Effector memory CD4-positive, alpha-beta T cell (primary cell): ENCODE data around the gene PTPRZ1.

Experiments
- DNase-seq, 3 donors: peaks; one replicate each; pipeline ENCODE4 v3.0.0-alpha.2; 2020
- H3K27ac ChIP-seq: 2 replicates; pipeline ENCODE4 v1.7.0; 2013; ENCODE audit warnings: mild to moderate bottlenecking, low read length, moderate library complexity; ENCODE audit not compliant: insufficient read depth, poor library complexity, severe bottlenecking
- H3K27me3 ChIP-seq: replicated peaks from 2 replicates; pipeline ENCODE4 v1.7.0; 2013; ENCODE audit warnings: mild to moderate bottlenecking, low read length; ENCODE audit not compliant: insufficient read depth, control insufficient read depth, poor library complexity, severe bottlenecking
- H3K36me3 ChIP-seq: 2 replicates; pipeline ENCODE4 v1.7.0; 2013; ENCODE audit warnings: mild to moderate bottlenecking, low read length, moderate library complexity; ENCODE audit not compliant: control insufficient read depth, insufficient read depth
- H3K4me1 ChIP-seq: 2 replicates; pipeline ENCODE4 v1.7.0; 2013; ENCODE audit warnings: low read length, mild to moderate bottlenecking; ENCODE audit not compliant: control insufficient read depth, insufficient read depth, poor library complexity, severe bottlenecking
- H3K4me3 ChIP-seq: 2 replicates; pipeline ENCODE4 v1.7.0; 2013; ENCODE audit warnings: low read length, low read depth, mild to moderate bottlenecking; ENCODE audit not compliant: insufficient read depth, poor library complexity, severe bottlenecking
- H3K9me3 ChIP-seq: 2 replicates; pipeline ENCODE4 v1.7.0; 2013; ENCODE audit warnings: mild to moderate bottlenecking, low read length, moderate library complexity; ENCODE audit not compliant: control insufficient read depth

PTPRZ1 gene

DNA sequence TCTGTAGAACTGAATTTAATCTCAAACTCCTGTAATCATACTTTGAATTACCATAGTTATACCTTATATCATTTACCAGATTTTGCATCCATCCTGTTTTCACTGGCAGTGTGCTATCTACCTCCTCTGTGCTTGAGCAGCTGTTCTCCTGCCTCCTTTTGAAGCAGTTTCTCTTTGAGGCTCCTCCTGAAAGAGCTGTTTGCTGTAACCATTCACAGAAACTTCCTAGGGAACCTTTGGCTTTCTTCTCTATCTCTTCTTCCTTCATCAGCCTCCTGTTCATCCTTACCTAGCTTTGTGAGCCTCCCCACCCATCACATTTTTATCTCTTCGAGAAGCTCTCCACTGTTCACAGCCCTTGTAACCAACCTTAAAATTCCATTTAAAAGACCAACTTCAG, 162.9 kb downstream of the PTPRZ1 start:
- Histone ChIP-seq H3K4me3 (no peak overlapping the region), H3K36me3 (no peaks in the 10 kb centered on the region), H3K27ac (no peak overlapping the region), H3K27me3 (no peaks in the 10 kb centered on the region), H3K9me3 (no peaks in the 10 kb centered on the region), H3K4me1 (no peaks in the 10 kb centered on the region)
- no peak for DNase-seq

DNA sequence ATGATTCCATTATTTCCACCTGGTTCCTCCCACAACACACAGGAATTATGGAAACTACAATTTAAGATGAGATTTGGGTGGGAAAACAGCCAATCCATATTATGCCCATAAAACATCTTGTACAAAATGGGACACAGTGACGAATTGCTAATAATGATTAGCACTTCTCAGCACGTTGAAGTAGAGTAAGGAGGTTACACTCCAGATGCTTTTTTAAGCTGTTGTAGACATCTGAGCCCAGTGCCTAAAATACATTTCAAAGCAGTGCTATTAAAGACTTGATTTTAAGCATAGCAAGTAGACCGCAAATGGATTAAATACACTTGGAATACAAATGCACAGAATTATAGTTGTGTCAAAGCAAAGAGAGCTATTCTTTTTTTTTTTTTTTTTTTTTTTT, 165.2 kb downstream of the PTPRZ1 start:
- H3K9me3 ChIP-seq: no peaks in the 10 kb centered on the region
- H3K36me3 ChIP-seq: no peaks in the 10 kb centered on the region
- no peaks in the 10 kb centered on the region for H3K27me3 ChIP-seq
- H3K4me1 ChIP-seq: no peaks in the 10 kb centered on the region
- H3K27ac ChIP-seq: no peak overlapping the region
- H3K4me3 ChIP-seq: no peak overlapping the region
- no peak for DNase-seq

DNA sequence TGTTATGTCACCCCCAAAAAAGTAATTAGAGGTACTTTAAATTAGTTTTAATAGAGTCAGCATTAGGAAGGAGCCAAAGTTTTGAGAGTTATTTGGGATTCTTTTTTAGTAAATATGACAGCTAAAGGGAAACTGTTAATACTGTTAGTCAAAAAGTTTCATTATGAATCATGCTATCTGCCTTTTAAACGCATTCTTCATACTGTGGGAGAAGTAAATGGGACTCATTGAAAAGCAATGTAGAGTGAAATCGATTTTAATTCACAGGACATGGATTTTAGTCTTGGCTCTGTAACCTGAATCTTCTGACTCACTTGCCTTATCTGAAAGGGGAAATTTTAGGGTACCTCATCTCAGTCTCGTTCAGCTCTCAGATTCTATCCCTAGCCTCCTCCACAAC, 165.9 kb downstream of the PTPRZ1 start:
- no peaks in the 10 kb centered on the region for H3K36me3 ChIP-seq
- no peak for DNase-seq
- H3K4me3 ChIP-seq: no peak overlapping the region
- no peaks in the 10 kb centered on the region for H3K27me3 ChIP-seq
- no peaks in the 10 kb centered on the region for H3K9me3 ChIP-seq
- H3K27ac ChIP-seq: no peak overlapping the region
- H3K4me1 ChIP-seq: no peaks in the 10 kb centered on the region

DNA sequence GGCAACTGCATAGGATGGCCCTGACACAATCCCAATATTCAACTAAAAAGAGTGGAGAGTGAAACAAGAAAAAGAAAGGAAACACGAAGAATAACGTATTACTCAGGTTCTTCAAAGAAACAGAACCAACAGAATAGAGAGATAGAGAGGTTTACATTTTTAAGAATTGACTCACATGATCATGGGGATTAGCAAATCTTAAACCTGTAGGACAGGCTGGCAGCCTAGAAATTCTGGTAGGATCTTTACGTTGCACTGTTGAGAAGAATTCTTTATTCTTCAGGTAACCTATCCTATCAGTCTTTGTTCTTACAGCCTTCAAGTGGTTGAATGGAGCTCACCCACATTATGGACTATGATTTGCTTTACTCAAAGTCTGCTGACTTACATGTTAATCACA, 167.2 kb downstream of the PTPRZ1 start:
- Histone ChIP-seq H3K27me3 (no peaks in the 10 kb centered on the region), H3K4me3 (no peak overlapping the region), H3K4me1 (no peaks in the 10 kb centered on the region), H3K27ac (no peak overlapping the region), H3K9me3 (no peaks in the 10 kb centered on the region), H3K36me3 (no peaks in the 10 kb centered on the region)
- no peak for DNase-seq

DNA sequence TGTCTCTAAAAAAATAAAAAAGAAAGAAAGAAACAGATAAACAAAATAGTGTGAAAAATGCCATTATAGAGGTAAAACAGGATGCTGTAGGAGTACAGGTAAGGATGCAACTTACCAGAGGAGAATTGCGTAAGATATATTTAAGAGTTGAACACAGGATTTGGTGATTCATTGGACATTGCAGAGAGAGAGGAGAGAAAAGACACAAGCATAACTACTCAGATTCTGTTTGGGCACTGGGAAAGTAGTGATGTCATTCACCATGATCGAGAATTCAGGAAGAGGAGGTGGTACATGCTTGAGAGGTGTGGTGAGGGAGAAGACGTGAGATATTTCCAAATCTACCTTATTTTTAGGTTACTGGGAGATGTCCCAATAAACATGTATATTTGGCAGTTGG, 173.4 kb downstream of the PTPRZ1 start:
- Histone ChIP-seq H3K36me3 (no peaks in the 10 kb centered on the region), H3K9me3 (no peaks in the 10 kb centered on the region), H3K27me3 (no peaks in the 10 kb centered on the region), H3K27ac (no peak overlapping the region), H3K4me1 (no peaks in the 10 kb centered on the region), H3K4me3 (no peak overlapping the region)
- no peak for DNase-seq

DNA sequence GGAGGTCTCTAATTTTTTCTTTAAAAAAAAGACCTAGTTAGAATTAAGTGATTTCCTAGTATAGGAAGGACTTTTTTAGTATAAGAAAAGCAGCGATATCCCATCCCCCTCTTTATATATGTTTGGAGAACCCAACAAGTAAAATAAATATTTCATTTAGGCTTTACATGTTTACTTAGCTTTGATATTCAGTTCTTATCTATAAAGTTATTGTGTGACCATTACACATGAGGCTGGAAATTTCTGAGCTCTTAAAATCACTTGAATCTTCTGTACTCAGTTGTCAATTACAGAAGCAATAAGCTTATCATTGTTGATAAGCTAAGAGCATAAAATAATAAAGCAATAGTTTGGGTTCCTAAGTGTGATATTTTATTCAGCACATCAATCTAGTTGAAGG, 181.4 kb downstream of the PTPRZ1 start:
- Histone ChIP-seq H3K27ac (no peak overlapping the region), H3K4me1 (no peaks in the 10 kb centered on the region), H3K36me3 (no peaks in the 10 kb centered on the region), H3K9me3 (no peaks in the 10 kb centered on the region), H3K4me3 (no peak overlapping the region), H3K27me3 (no peaks in the 10 kb centered on the region)
- no peak for DNase-seq

DNA sequence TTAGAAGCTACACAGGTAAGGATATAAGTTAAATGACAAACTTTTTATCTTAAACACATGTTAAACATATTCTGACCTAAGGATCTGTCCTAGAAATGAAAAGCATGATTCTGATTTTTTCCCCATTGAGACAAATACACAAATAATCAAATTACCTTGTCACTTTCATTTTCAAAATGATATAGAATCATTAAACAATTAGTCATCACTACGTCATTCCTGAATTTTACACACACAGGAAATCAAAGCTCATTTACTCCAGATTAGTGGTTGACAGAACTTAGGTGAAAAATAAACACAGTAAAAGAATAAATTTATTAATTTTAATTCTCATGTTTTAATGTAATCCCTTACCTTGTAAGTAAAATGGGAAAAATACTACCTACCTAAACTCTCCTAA, 182.1 kb downstream of the PTPRZ1 start:
- H3K4me1 ChIP-seq: no peaks in the 10 kb centered on the region
- no peak overlapping the region for H3K4me3 ChIP-seq
- no peak for DNase-seq
- H3K36me3 ChIP-seq: no peaks in the 10 kb centered on the region
- H3K27me3 ChIP-seq: no peaks in the 10 kb centered on the region
- no peak overlapping the region for H3K27ac ChIP-seq
- no peaks in the 10 kb centered on the region for H3K9me3 ChIP-seq

DNA sequence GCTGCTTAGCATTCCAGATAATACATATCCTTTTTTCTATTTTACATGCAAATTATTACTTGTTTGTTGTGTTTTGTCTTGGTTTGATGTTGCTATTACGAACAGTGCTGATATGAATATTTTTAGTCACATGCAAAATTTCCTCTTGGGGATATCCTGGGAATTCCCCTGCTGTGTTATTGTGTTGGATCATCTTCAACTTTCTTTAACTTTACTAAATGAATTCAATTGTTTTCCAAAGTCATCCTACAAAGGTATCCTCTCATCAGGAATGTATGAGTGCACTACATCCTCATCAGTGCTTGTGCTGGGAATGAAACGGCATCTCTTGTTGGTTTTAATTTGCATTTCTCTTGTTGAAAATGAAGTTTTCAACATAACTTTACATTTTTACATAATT, 184.0 kb downstream of the PTPRZ1 start:
- Histone ChIP-seq H3K4me3 (no peak overlapping the region), H3K9me3 (no peaks in the 10 kb centered on the region), H3K27me3 (no peaks in the 10 kb centered on the region), H3K36me3 (no peaks in the 10 kb centered on the region), H3K4me1 (no peaks in the 10 kb centered on the region), H3K27ac (no peak overlapping the region)
- no peak for DNase-seq

DNA sequence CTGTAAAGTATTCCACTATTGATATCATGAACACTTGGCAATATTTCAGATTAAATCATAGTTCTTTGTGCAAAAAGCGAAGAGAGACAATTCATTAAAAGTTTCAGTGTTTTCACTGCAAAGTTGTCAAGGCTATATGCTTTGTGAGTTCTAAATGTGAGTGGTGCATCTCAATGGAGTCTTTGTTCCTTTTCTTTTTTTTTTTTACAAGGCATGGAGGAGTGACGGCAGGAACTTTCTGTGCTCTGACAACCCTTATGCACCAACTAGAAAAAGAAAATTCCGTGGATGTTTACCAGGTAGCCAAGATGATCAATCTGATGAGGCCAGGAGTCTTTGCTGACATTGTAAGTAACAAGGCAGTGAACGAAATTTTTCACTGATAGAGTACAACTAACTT, 186.6 kb downstream of the PTPRZ1 start:
- DNase-seq: no peak
- H3K4me3 ChIP-seq: no peak overlapping the region

DNA sequence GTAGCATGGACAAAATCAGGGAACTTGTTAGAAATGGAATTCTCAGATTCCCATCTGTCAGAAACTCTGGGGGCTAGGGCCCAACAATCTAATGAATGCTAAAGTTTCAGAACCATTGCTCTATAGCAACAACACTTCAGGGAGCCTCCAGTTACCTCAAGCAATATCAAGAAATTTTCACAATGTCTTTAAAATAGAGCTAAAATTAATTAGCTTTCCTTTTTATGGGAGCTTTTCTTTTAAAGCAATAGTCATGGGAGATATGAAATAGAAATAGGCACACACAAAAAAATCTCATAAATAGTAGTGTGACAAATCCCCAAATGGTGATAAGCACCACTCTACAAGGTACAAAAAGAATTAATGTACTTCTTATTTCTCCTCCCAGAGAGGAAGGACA, 190.2 kb downstream of the PTPRZ1 start:
- Histone ChIP-seq H3K27ac (no peak overlapping the region), H3K4me1 (no peaks in the 10 kb centered on the region), H3K36me3 (no peaks in the 10 kb centered on the region), H3K4me3 (no peak overlapping the region), H3K9me3 (no peaks in the 10 kb centered on the region), H3K27me3 (no peaks in the 10 kb centered on the region)
- no peak for DNase-seq

More for the DNA sequence above, 186.6 kb downstream of the PTPRZ1 start:
- H3K27me3 ChIP-seq: no peaks in the 10 kb centered on the region
- no peaks in the 10 kb centered on the region for H3K4me1 ChIP-seq
- H3K36me3 ChIP-seq: no peaks in the 10 kb centered on the region
- no peak overlapping the region for H3K27ac ChIP-seq
- H3K9me3 ChIP-seq: no peaks in the 10 kb centered on the region

DNA sequence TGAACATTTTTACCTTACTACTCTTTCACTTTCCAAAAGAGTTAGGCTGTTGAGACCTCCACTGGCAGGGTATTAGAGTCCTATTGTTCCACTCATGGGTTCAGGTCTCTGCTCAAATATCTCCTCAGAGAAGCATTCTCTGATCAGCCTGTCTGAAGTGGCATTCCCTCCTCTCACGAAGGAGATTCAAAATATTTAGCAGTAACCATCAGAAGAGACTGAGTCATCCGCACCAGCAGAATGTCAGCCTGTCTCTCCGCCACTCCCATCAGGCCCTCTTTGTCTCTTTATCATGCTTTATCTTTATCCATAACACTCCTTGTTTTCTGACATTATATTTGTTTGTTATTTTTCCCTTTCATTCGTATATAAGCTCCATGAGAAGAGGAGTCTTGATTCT, 192.0 kb downstream of the PTPRZ1 start:
- Histone ChIP-seq H3K4me1 (no peaks in the 10 kb centered on the region), H3K9me3 (no peaks in the 10 kb centered on the region), H3K27me3 (no peaks in the 10 kb centered on the region), H3K27ac (no peak overlapping the region), H3K4me3 (no peak overlapping the region), H3K36me3 (no peaks in the 10 kb centered on the region)
- DNase-seq: no peak
